ENCODE data around the gene XG.

XG gene

DNA sequence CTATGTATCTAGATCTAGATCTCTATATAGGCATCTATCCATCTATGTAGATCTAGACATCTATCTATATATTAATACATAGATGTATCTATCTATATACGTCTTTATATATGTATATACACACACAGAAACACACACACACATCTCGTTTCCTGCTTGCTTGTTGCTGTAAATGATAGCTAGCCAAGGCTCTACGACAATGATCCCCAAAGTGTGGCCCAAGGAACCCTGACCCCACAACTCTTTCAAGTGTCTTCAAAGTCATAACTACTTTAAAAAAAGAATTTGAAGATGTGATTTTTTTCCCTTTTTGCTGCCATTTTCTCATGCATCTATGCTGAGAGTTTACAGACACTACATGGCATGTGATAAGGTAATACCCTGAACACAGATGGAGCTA, 105.7 kb downstream of the XG start:
- no peak for ATAC-seq (replicated peaks)
- Mint-ChIP-seq H3K4me3 (no peak overlapping the region), H3K4me1 (ENCODE audit: low read depth in 2 of 2) (no peaks in the 10 kb centered on the region), H3K9me3 (no peaks in the 10 kb centered on the region), H3K27ac (no peak overlapping the region), H3K36me3 (ENCODE audit: insufficient read depth) (no peaks in the 10 kb centered on the region), H3K27me3 (peaks cover 9% of the 10 kb centered on the region in 2 donors)
- no peak for DNase-seq

DNA sequence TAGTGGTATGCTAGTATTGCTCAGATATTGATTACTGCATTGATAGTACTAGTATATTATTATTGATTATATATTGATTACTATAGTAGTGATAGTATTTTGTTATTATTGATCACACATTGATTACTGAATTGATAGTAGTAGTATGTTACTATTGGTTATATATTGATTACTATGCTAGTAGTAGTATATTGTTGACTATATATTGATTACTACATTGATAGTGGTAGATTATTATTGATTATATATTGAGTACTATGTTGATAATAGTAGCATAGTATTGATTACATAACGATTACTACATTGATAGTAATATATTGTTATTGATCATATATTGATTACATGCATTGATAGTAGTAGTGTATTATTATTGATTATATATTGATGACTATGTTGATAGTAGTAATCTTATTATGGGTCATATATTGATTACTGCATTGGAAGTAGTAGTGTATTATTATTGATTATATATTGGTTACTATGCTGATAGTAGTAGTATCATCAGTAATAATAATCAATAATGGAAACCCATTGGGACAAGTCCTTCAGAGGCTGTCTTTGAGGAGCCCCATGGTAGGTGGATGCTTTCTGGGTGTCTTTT, 107.5 kb downstream of the XG start:
- Mint-ChIP-seq H3K9me3 (no peaks in the 10 kb centered on the region), H3K27me3 (peaks cover 9% of the 10 kb centered on the region in 2 donors), H3K4me3 (no peak overlapping the region), H3K27ac (no peak overlapping the region), H3K4me1 (ENCODE audit: low read depth in 2 of 2) (no peaks in the 10 kb centered on the region), H3K36me3 (ENCODE audit: insufficient read depth) (no peaks in the 10 kb centered on the region)
- no peak for DNase-seq
- ATAC-seq (replicated peaks) = no peak

DNA sequence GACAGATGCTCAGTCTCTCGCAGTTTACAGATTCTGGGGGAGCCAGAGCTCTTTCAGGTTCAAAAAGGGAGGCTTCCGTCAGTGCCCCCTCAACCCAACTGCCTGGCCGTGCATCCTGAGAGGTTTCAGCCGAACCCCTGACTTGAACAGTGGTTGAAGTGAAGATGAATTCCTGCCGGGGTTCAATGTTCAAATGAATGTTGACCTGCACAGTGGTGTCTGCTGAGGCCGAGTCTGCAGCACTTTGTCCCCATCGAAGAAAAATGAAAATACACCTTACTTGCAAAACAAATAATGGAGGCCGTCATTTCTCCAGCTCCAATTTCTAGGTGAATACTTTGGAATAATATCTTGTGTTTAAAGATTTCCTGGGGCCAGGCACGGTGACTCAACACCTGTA, 110.6 kb downstream of the XG start:
- Mint-ChIP-seq H3K36me3 (ENCODE audit: insufficient read depth) (no peaks in the 10 kb centered on the region), H3K27ac (no peak overlapping the region), H3K4me3 (no peak overlapping the region), H3K4me1 (ENCODE audit: low read depth in 2 of 2) (no peaks in the 10 kb centered on the region), H3K27me3 (peaks cover 13 to 15% of the 10 kb centered on the region in 2 donors), H3K9me3 (no peaks in the 10 kb centered on the region)
- no peak for DNase-seq
- ATAC-seq (replicated peaks) = no peak

DNA sequence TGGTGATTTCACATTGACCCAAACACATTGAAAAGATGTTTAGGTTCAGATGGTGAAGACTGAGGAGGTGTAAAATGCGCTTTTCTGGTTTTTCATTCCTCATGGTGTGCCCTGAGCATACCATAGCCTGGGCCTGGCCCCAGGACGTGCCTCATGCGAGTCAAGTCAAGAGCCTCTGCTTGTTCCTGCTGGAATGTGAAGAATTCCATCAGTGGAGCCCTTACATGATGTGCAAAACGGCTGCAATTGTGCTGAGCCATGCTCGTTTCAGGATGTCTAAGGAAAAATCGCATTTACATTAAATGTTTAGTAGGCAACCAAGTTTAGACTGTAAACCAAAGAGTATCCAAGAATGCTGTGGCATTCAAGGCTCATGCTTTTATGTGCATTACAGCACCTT, 111.8 kb downstream of the XG start:
- Mint-ChIP-seq H3K9me3 (no peaks in the 10 kb centered on the region), H3K27ac (no peak overlapping the region), H3K27me3 (peaks cover 13 to 16% of the 10 kb centered on the region in 2 donors), H3K4me1 (ENCODE audit: low read depth in 2 of 2) (no peaks in the 10 kb centered on the region), H3K4me3 (no peak overlapping the region), H3K36me3 (ENCODE audit: insufficient read depth) (no peaks in the 10 kb centered on the region)
- ATAC-seq (replicated peaks) (no peak), DNase-seq (no peak)

Measured in effector memory CD8-positive, alpha-beta T cell (primary cell).